HFFc6 (cell line): ENCODE results near the gene MAGI1. TPM values are rescaled to one million over a fixed set of nuclear protein-coding genes. Genes with fewer than 3 reads are reported as not detected.

Experiments
- DNase-seq: peaks from one replicate; pipeline ENCODE4 v3.0.0-alpha.2; 2018
- H3K27ac Mint-ChIP-seq: 2 replicates; pipeline ENCODE4 v1.8.0; 2020; ENCODE audit warnings: mild to moderate bottlenecking, mixed read lengths
- H3K27me3 Mint-ChIP-seq: 2 replicates; pipeline ENCODE4 v1.8.0; 2021; ENCODE audit warnings: mild to moderate bottlenecking, moderate library complexity, mixed read lengths; ENCODE audit not compliant: insufficient read depth
- H3K36me3 Mint-ChIP-seq: 2 replicates; pipeline ENCODE4 v1.8.0; 2021; ENCODE audit warnings: low read depth, mixed read lengths
- H3K4me1 Mint-ChIP-seq: 2 replicates; pipeline ENCODE4 v1.8.0; 2020; ENCODE audit warnings: low read depth, mixed read lengths
- H3K4me3 Mint-ChIP-seq: 2 replicates; pipeline ENCODE4 v1.8.0; 2020; ENCODE audit warnings: mild to moderate bottlenecking, moderate library complexity, mixed read lengths
- H3K9me3 Mint-ChIP-seq: 2 replicates; pipeline ENCODE4 v1.8.0; 2020; ENCODE audit warnings: mild to moderate bottlenecking, mixed read lengths
- CTCF ChIP-seq: fragments of 200-600 bp; sonication (generic); IDR thresholded peaks from 2 replicates; pipeline ENCODE4 v1.5.0; 2021; ENCODE audit warnings: antibody characterized with exemption, mild to moderate bottlenecking
- total RNA-seq, 6 experiments: library from RNA; stranded (reverse); fragmentation: NEBNext Ultra II Directional; extraction: Animal tissue kit (Norgen Biotek cat#: 25700); gene quantifications; 2 replicates in 1 of 6; 3 replicates in 5 of 6; pipeline ENCODE4 v1.2.3, GENCODE V29; 2021

The MAGI1 gene
- total RNA-seq, 6 experiments from 2014 or later: 21.1 to 30.5 (median 22.4) TPM

GRCh38 chr3:65785065-65785645, 253.6 kb downstream of the MAGI1 start:
- no peak overlapping the region for H3K4me3 Mint-ChIP-seq

GRCh38 chr3:65783117-65783516, 255.6 kb downstream of the MAGI1 start:
- no peak overlapping the region for H3K4me3 Mint-ChIP-seq
- no peaks in the 10 kb centered on the region for H3K9me3 Mint-ChIP-seq
- H3K4me1 Mint-ChIP-seq: peaks cover 63% of the 10 kb centered on the region
- peak overlapping the region; percentile 38; the same call in 1 of the 2 replicates for H3K27ac Mint-ChIP-seq
- H3K27me3 Mint-ChIP-seq: no peaks in the 10 kb centered on the region; the same call in 1 of the 2 replicates
- no peak for TF ChIP-seq CTCF
- no peaks in the 10 kb centered on the region for H3K36me3 Mint-ChIP-seq
- DNase-seq: no peak

More at GRCh38 chr3:65785065-65785645, 253.6 kb downstream of the MAGI1 start:
- peak; percentile 96 for TF ChIP-seq CTCF
- peak; percentile 37 for DNase-seq
- H3K27me3 Mint-ChIP-seq: no peaks in the 10 kb centered on the region; the same call in 1 of the 2 replicates
- peak overlapping the region; percentile 89 for H3K27ac Mint-ChIP-seq
- H3K9me3 Mint-ChIP-seq: no peaks in the 10 kb centered on the region
- H3K36me3 Mint-ChIP-seq: no peaks in the 10 kb centered on the region
- peaks cover 54% of the 10 kb centered on the region for H3K4me1 Mint-ChIP-seq

GRCh38 chr3:65781594-65781993, 257.1 kb downstream of the MAGI1 start:
- H3K9me3 Mint-ChIP-seq: no peaks in the 10 kb centered on the region
- no peaks in the 10 kb centered on the region for H3K36me3 Mint-ChIP-seq
- H3K4me1 Mint-ChIP-seq: peaks cover 54% of the 10 kb centered on the region
- no peak overlapping the region for H3K27ac Mint-ChIP-seq
- no peak for DNase-seq
- H3K27me3 Mint-ChIP-seq: no peaks in the 10 kb centered on the region; the same call in 1 of the 2 replicates
- no peak for TF ChIP-seq CTCF
- H3K4me3 Mint-ChIP-seq: no peak overlapping the region

GRCh38 chr3:65779390-65779789, 259.3 kb downstream of the MAGI1 start:
- Mint-ChIP-seq H3K27ac (peak overlapping the region; percentile 23; the same call in 1 of the 2 replicates), H3K4me3 (no peak overlapping the region), H3K4me1 (peaks cover 46% of the 10 kb centered on the region), H3K36me3 (no peaks in the 10 kb centered on the region), H3K9me3 (no peaks in the 10 kb centered on the region), H3K27me3 (peaks cover 2% of the 10 kb centered on the region)
- TF ChIP-seq CTCF: no peak
- DNase-seq: no peak

GRCh38 chr3:65778968-65779367, 259.8 kb downstream of the MAGI1 start:
- Mint-ChIP-seq H3K4me3 (no peak overlapping the region), H3K9me3 (no peaks in the 10 kb centered on the region), H3K36me3 (no peaks in the 10 kb centered on the region), H3K27ac (peak overlapping the region; percentile 23; the same call in 1 of the 2 replicates), H3K4me1 (peaks cover 42% of the 10 kb centered on the region), H3K27me3 (peaks cover 2% of the 10 kb centered on the region)
- TF ChIP-seq CTCF: no peak
- DNase-seq: no peak
